COR-L47 (cell line): Measurements from ENCODE around the gene C3orf62.
"Not testable (repeated sequence)": the region's sequence is repeated elsewhere in the genome, so short reads cannot be mapped to it uniquely, and the experiment has no call there.

Source experiments
- DNase-seq: peaks from one replicate; lab custom pipeline; 2025; lab: John Stamatoyannopoulos, UW

The C3orf62 gene

GRCh38 chr3:49266410-49267095, 10.5 kb downstream of the C3orf62 start:
- no peak for DNase-seq

- no peak for DNase-seq
These were observed 11.2 kb downstream of the C3orf62 start for GRCh38 chr3:49265661-49266386.

DNA sequence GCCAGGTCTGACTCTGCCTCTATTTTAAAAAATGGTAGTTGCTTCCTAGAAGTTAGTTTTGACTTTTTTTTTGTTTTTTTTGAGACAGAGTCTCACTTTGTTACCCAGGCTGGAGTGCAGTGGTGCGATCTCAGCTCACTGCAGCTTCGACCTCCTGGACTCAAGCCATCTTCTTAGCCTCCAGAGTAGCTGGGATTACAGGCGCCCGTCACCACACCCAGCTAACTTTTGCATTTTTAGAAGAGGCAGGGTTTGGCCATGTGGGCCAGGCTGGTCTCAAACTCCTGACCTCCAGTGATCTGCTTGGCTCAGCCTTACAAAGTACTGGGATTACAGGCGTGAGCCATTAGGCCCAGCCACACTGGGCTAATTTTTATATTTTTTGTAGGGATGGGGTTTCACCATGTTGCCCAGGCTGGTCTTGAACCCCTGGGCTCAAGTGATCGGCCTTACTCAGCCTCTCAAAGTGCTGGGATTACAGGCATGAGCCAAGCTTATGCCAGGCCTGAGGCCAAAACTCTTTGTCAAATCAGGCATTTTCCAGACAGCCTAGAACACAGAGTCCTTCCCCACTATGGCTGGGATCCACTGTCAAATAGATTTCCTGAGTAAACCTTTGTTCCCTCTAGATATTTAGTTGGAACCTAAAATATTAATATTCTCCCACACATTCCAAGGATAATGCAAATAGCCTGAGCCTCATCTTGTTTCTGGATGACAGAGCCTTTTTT, 13.7 kb downstream of the C3orf62 start:
- DNase-seq, result no peak

DNA sequence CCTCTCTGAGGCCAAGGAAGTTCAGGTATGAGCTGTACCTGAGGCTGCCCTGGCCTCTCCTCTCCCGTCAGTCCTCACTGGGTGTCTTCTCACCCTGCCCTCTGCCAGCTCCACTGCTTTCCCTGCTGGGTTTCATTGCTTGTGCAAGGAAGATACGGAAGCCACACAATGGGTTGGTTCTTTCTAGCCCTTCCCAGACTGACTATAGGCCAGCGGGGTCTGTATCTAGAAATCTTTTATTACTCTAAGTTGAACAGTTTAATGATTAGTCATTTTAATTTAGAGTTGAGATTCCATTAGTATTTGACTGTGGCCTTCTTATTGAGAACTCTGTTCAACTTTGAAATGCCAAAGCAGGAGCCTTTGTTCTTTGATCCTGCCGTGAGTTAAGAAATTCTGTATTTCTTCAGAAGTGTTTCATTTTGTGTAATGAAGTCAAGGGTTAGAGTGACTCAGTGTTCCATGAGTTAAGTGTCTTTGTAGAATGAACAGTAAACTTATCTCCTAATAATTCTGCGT, 16.2 kb downstream of the C3orf62 start:
- DNase-seq, result no peak

DNA sequence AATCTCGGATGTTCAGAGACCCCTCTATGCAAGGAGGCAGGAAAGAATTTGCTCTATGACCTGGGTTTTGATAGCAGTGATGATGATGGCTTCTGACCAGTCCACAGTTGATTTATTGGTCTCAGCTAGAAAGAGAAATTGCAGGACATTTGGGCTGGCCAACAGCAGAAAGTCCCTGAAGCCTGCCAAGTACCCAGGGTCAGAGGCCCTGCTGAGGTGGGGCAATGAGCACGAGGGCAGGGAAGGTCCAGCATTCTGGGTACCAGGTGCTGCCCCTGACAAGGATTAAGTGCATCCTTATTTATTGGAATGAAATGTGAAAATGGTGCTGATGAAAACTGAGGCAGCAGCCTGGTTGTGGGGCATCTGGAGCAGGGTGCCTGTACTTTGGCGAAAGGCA, 19.8 kb downstream of the C3orf62 start:
- no peak for DNase-seq

- no peak for DNase-seq
These were observed 21.1 kb downstream of the C3orf62 start for GRCh38 chr3:49255718-49256511.

DNA sequence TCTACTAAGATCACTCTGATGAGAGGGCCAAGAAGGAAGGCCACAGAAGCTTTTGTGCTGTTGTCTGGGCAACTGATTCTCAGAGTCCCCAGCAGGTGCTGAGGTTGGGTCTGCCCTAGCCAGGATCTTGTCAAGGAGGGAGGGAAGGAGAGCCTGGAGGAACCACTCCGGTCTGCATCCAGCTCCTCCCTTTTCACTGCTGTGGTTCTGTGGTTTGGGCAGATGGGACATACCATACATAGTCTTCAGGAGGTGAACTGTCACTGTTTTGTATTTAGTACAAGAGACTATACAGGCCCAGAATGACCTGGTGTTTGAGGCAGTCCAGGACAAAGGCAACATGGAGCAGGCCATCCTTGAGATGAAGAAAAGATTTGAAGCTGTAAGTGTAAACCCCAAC, 21.9 kb downstream of the C3orf62 start:
- DNase-seq, result no peak

DNA sequence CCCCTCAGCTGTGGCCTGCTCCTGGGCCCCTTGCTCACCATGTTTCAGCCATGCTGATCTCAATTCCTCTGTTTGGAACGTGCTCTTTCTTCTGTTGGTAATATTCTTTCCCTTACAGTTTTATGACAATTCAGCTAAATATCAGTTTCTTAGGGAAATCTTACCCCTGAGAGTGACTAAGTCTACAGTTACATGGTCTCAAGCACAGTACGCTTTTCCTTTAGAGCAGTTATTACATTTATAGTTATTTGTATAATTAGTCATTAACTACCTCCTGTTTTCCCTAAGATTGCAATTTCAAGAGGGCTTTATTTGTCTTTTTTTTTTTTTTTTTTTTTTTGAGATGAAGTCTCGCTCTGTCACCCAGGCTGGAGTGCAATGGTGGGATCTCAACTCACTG, 23.5 kb downstream of the C3orf62 start:
- DNase-seq, result no peak

DNA sequence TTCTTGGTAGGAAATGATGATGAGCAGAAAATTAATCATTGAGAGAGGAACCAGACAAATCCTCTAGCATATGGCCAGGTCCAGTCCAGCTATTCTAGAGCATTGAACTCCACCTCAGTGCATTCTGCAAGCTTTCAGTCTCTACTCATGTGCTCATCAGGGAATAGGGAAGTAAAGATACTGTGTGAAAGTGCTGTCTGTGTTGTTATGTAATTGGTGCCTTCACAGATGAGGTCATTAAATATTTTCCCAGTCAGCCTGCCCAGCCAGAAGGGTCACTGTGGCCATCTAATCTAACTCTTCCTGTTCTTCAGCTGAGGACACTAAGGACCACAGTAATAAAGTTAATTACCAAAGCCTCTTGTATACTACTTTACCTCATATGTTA, 28.2 kb downstream of the C3orf62 start:
- DNase-seq, result no peak

DNA sequence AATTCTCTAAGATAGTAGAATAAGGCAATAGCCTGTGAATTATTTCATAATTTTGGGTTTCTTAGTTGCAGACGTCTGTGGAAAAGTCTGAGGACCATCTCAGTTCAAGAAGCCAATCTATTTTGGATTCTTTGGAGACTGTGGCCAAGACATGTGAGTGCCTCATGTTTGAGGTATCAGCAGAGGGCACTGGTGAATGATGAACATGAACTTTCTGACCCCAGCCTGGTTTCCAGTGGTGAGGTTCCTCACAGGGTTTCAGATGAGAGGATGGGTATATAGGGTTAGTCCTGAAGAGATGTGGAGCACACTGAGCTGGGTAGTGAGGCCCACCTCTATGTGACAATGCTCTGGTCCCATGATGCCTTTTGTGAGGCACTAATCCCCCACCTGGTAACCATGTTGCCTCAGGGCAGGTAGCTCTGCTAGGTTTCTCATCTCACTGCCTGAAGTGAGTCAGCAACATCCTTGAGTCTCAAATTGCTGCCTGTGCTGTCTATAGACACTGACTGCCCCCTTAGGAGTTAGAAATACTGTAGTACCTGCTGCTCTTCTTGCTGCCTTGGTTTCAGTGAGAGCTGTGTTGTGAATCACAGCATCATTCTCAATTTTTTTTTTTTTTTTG, 32.3 kb downstream of the C3orf62 start:
- no peak for DNase-seq

- not testable (repeated sequence) for DNase-seq
These were observed 36.9 kb downstream of the C3orf62 start for GRCh38 chr3:49240091-49240490.

DNA sequence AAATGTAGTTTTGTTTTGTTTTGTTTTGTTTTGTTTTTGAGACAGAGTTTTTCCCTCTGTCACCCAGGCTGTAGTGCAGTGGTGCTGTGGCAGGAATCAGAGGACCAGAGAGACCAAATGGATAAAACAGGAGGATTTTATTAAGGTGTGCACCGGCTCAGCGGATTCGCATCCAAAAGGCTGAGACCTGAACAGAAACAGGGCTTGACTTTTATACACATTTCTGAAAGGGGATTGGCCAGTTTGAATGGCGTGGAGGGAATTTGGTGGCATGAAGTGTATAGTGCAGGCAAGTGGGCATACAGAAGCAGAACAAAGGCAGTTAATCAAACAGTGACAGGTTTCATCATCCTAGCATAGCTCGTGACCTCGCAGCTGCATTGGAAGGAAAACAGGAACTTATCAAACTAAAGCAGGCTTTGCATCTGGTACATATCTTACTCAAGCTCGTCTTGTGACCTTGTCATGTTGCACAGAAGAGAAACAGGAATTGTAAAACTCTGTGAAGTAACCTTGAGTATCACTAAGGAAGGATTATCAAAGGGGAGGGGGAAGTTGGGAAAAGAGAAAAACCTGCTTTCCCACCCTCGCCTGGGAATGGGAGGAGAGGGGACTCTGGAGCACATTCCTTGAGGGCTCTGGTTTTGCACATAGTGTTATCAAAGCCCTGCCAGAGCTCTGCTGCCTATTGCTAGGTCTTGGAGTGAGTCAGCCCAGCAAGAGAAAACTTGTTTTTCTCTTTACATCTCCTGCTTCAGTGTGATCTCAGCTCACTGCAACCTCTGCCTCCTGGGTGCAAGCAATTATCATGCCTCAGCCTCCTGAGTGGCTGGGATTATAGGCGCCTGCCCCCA, 38.5 kb downstream of the C3orf62 start:
- no peak for DNase-seq

GRCh38 chr3:49237344-49237743, 39.7 kb downstream of the C3orf62 start:
- DNase-seq, result no peak

DNA sequence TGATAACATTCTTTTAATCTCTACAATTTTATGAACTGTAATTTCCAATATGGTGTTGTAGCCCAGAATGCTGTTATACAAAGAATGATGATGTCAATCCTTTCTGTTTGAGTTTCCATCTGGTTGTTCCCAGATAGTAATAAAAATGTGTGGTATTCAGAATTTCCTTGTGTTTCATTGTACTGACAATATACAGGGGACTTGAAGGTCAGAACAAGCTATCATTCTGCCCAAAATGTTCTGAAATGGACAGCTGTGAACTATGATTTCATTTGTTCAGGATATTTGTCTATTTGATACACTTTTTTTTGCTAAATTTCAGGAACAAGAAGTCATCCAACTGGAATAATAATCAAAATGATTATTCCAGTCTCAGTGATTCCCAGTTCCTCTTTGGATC, 40.8 kb downstream of the C3orf62 start:
- no peak for DNase-seq

GRCh38 chr3:49228817-49229216, 48.2 kb downstream of the C3orf62 start:
- not testable (repeated sequence) for DNase-seq

- no peak for DNase-seq
These were observed 55.0 kb downstream of the C3orf62 start for GRCh38 chr3:49222002-49222401.

- not testable (repeated sequence) for DNase-seq
These were observed 56.0 kb downstream of the C3orf62 start for GRCh38 chr3:49220985-49221563.

GRCh38 chr3:49219132-49219531, 57.9 kb downstream of the C3orf62 start:
- no peak for DNase-seq
